Smooth muscle cell of the brain vasculature (primary cell): ENCODE results near the gene MFNG.
"Not testable (repeated sequence)": the region's sequence is repeated elsewhere in the genome, so short reads cannot be mapped to it uniquely, and the experiment has no call there.

Experiments
- DNase-seq: peaks from one replicate; pipeline ENCODE4 v3.0.0-alpha.2; 2012; ENCODE audit warnings: low read depth, low spot score

Gene MFNG

DNA sequence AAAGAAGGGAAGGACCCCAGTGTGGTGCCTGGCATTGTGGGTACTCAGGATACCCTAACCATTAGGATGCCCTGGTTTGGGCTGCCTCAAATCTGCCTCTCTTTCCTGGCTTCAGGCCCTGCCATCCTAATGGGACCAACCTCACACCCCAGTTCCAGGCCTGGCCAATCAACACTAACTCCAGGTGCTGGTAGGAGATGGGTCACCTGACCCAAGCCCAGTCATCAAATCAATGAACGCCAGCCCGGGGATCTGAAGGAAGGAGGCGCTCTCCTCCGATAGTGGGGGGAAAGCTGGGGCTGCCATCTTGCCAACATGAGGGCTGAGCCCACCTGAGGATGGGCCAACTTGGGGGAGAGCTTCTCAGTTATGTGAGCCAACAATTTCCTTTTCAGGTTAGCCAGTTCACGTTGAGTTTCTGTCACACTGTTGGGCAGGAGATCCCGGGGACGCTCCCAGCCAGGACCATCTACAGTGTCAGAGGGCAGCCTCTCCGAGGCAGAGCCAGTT, 12.7 kb downstream of the MFNG start:
- DNase-seq = no peak

DNA sequence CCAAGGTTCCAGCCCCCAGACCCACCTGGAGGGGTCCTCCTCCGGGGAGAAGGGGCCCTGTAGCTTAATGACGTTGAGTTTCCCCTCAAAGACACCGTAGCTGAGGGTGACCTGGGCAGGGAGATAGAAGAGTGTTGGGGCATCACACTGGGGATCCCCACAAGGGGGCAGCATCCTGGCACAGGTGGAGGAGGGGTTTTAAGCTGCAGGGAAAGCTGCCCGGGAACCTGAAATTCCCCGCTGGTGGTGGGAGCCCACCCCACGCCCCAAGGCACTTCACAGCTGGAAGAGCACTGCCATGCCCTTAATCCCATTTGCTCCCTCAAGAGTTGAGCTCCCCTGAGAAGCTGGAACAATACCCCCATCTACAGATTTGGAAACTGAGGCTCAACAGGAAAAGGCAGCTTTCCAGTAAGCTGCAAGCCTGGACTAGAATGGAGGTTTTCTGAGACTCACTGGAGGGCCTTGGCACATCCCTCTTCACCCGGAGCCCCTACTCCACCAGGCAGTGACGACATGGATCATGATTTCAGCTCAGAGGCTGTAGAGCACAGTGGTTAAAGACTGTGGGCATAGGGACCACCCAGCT, 13.7 kb downstream of the MFNG start:
- DNase-seq = no peak

DNA sequence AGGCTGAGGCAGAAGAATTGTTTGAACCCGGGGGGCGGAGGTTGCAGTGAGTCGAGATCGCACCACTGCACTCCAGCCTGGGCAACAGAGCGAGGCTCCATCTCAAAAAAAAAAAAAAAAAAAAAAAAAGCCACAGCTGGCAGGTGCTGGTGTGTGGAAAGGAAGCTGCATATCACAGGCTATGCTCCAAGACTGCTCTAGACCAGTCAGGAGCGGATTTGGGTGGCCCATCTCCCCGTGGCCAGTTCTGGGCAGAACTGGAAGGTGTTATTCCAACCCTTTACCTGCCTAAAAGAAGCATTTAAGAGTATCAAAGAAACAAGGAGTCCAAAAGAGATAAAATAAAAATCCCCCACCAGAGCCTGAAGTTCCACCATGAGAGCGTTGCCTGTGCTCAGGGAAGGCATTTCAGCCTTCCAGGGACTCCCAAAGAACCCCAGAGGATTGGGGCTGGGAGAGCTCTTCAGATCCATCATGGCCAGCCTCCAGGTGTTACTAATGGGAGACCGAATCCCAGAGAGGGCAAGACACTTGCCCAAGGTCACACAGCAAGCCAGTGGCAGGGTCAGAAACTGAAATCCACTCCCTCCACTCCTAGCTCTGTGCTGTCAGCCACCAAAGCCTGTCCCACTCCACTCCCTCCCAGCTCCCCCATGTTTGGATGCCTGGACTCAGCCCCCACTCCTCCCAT, 14.3 kb downstream of the MFNG start:
- DNase-seq = no peak

DNA sequence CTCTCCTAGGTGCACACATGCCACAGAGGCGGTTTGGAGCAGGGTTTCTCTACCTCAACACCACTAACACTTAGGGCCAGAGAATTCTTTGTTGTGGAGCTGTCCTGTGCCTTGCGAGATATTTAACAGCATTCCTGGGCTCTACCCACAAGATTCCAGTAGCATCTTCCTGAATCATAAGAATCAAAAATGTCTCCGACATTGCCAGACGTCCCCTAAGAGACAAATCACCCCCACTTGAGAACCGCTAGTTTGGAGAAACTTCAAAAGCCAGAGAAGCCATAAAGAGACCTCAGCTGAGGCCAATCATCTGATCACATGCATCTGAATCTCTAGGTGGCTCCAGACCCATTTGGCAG, 16.1 kb downstream of the MFNG start:
- no peak for DNase-seq

DNA sequence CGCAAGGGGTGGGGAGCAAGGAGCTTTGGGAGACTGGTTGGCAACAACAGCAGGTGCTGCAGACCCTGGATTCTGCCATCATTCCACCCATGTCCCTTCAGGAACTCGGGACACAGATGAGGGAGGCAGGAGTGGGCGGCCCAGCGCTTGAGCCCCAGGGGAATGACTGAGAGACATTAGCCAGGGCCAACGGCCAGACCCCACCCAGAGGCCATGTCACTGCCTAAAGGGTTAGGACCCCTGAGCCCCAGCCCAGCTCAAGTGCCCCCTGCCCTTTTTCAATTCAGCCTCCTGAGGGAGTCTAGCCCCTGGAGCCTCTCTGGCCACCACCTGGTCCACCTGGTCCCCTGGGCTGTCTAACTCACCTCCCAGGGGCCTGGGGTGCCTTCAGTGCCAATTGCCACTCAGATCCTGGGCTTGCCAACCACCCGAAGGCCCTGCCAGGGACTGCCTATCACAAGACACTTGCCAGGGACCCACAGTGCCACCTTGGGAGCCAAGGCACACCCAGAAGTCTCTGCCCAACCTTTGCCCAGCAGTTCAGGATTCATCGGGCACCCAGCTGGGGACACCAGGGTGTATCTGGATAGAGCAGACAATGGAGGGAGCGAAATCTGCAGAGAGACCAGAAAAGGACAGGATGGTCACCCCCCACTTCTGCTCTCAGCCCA, 16.6 kb downstream of the MFNG start:
- DNase-seq = no peak

DNA sequence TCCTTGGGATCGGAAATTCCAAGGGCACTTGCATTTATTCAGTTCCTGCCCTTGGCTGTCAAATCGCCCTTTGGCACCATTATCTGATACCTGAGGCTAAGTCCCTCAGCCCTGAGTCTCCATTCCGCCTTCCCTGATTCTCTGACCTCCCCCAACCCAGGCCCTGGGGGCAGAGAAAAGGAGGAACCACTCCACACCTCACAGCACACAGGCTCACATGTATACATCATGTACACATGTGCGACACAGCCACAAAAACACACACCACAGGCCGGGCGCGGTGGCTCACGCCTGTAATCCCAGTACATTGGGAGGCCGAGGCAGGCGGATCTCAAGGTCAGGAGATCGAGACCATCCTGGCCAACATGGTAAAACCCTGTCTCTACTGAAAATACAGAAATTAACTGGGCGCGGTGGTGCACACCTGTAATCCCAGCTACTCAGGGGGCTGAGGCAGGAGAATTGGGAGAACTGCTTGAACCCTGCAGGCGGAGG, 17.9 kb downstream of the MFNG start:
- not testable (repeated sequence) for DNase-seq

DNA sequence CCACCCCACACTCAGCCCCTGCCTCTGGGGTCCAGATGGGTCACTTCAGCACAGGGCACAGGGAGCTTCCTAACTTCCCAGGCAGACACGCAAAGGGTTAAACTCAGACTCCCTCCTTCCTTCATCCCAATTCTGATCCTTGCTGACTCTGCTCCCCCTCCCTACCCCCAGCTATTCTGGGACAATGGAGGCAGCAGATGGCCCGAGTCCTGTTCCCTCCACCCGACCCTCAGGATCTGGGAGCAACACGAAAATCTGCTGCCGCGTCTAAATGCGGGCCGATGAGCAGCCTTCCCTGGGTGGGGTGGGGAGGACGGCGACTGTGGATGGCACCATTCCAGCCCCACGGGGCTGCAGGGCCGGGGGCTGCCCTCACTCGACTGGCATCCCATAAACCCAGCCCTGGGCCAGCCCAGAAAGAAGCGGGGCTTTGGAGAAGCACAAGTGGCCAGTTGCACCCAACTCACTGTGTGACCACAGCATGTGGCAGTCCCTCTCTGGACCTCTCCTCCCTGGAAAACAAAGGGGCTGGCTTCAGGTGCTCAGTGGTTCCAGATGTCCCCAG, 18.7 kb downstream of the MFNG start:
- no peak for DNase-seq

DNA sequence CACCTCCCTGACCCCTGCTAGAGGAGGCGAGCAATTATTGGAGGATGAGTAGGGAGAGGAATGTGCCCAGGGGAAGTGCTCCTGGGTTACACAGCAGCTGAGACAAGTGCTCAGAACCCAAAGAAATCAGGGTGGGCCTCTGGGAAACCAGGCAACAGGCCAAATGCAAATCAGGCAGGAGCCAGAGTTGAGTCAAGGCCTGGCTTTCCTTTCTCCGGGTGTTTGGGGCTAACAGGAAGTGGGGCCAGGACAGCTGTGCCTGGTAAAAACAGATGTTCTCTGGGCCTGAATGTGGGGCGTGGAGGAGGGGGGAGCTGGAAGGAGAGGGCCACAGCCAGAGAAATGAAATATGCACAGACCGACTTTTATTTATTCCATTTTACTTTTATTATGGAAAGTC, 22.0 kb downstream of the MFNG start:
- no peak for DNase-seq

DNA sequence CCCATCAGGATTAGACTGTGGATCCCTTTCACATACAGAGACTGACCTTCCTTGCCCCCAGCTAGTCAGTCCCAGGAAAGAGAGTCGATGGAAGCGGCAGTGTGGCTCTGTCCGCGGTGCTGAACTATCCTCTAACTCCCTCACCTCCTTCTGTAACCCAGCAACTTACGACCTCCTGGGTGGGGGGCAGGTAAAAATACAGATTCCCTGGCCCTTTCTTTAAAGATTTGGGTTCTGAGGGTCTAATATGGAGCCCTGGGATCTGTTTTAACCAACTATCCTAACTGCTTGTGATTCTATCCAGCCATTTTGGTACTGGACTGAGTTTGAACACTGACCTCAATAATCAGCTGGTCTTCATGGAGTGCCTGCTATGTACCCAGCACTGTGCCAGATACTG, 23.2 kb downstream of the MFNG start:
- DNase-seq = no peak

DNA sequence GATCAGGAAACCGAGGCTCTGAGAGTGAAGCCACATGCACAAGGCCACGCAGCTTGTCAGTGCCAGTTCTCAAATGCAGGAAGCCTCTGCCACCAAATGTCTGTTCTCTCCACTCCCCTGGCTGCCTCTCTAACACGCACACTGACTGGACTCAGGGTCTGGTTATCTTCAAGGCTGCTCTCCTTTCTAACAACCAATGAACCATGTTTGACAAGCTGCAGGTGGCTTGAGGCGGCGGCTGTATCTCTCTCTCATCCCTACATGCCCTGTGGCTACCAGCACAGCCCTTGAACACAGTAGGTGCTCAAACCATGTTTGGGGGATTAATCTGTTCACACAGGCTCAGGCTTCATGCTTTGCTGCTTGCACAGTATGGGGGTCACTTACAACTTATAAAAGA, 23.7 kb downstream of the MFNG start:
- no peak for DNase-seq

DNA sequence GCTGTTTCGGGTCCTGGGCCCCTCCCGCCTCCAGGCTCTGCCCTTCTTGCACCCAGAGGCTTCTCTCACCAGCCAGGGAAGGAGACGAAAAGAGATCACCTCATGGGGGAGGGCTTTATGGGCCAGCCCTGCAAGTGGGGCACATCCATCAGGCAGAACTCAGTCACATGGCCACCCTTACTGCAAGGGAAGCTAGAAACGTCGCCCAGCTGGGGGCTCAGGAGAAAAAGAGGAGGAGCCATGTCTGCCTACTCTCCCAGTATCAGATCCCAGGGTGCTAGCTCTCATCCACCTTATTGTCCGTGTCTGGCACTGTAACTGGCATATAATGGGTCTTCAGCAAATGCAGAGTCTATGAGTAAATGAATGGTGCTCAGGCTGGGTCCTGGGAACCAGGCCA, 24.2 kb downstream of the MFNG start:
- no peak for DNase-seq

DNA sequence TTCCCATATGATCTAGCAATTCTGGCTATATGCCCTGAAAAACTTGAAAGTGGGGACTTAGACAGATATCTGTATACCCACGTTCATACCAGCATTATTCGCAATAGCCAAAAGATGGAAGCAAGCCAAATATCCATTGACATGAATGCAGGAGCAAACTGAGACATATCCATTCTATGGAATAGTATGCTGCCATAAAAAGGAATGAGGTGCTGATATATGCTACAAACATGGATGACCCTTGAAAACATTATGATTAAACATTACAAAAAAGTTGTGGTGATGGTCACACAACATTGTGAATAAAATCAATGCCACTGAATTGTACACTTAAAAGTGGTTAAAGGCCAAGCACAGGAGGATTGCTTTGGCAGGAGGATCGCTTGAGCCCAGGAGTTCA, 25.5 kb downstream of the MFNG start:
- DNase-seq = no peak

DNA sequence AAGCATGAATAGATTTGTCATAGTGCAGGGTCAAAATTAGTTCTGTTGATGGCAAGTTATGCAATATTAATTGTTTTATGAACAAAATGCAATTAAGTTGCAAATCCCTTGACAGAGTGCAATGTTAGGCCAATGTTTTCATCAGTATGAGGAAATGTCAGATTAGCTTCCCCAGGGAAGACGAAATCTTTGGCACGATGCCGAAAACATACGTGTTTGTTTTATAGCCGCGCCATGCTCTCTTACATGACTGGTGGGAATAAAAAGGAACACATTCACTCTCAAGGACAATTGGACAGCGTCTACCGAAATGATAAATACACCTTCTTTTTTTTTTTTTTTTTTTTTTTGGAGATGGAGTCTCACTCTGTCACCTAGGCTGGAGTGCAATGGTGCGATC, 27.0 kb downstream of the MFNG start:
- no peak for DNase-seq

DNA sequence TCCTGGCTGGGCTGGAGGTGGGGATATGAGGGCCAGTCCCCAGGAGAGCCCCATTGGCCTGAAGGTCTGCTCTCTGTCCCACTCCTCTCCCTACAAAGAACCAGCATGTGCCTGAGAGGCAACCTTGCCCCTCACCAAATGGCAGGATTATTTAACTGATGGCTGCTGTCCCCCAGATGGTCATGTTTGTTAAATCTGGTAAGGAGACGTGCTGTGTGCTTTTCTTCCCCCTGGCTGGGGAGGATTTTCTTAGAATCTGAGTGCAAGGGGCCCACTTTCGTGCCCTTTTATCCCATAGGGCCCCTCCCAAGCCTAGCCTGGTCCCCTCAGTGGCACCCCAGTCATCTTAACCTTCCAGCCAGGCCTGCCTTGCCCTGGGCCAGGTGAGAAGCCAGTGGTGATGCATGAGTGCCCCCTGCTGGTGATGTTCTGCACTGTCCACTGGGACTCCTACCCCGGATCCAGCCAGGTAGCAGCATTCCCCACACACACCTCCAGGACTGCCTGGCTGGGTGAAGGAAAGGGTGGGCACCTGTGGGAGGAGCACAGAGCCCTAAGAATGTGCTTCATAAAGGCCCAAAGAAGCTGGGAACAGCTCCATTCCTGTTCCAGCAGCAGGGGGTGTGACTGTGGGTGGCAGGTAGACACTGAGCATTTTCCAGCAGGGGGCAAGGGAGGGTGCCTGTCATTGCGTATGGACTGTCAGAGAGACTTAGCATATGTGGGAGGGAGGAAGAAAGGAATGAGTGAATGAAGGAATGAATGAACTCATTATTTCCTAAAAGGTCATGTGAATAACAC, 28.9 kb downstream of the MFNG start:
- no peak for DNase-seq

DNA sequence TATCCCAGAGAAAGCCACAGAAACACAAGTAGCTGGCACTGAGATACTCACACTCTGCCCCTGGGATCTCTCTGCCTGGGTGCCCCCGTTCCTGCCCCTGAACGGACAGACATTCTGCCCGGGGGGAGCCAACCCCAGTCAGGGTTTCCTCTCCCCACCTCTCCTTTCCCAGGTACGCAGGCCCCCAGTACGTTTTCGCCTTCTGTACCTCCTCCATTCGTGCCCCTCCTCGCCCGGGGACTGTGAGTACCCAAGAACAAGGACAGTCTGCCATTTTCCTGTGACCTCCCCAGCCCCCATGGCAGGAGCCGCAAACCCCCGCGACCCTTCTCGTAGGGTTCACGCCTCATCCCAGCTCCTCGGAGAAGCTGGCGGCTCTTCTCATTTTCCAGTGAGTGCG, 29.8 kb downstream of the MFNG start:
- no peak for DNase-seq

DNA sequence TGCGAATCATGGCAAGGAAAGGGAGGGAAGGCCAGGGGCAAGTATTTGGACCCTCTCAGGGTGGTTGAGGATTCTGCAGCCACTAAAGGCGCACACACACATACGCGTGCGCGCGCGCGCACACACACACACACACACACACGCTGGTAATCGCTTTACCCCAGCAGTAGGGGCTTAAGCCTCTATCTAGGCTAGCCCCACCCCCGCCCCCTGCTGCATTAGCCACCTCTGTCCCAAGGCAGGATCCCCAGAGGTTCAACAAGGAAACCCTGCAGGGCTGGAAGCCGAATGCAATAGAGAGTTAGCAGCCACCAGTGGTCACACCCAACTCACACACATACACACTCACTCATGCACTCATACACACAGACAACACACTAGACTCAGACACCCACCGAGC, 30.3 kb downstream of the MFNG start:
- DNase-seq = no peak

DNA sequence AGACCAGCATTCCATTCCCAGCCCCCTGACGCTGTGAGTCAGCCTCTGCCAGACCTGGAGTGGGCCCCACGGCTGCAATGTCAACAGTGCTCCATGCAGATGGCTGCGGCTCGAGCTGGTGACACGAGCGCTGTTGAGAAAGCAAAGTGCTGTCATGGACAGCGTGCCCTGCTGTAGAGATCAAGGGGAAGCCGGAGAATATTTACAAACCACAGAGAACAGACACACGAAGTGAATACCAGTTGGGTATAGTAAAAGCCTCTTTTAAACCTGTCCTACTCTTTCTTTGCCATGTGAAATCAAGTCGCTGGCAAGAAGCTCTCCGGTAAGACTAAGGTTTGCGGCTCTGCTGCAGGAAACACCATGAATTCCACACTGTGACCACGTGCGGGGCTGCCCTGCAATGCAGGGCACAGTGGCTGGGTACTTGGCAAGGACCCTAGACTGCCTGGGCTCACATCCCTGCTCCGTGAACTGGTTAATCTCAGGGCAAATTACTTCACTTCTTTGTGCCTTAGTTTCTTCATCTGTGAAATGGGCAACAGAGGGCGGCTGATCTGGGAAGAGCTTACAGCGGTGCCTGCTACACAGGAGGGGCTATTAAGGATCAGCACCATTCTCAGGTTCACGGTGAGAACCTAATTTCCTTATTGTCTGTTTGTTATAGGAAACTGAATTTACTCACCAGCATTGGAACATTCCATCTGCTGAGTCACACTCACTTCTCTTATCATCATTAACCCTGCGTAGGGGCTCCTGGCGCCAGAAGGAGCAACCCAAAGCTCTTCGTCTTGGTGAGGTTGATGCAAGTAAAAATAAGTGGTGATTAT, 31.1 kb downstream of the MFNG start:
- DNase-seq = no peak

DNA sequence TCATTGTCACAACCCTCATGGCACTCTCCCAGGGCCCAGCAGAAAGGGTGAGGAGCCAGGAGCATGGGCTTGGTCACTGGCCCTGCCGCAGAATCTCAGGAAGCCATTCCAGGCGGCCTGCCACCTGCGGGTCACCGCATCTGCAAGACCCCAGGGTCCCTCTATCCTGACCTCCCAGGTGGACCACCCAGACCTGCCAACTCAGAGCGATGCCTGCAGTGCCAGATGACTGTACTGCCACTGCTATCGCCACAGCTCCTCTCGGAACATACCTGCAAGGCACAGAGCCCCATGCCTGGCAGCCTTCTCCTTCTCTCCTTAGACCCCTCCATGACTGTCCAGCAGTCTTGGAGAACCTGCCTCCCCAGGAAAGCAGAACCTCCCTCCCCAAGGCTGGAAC, 32.5 kb downstream of the MFNG start:
- no peak for DNase-seq

DNA sequence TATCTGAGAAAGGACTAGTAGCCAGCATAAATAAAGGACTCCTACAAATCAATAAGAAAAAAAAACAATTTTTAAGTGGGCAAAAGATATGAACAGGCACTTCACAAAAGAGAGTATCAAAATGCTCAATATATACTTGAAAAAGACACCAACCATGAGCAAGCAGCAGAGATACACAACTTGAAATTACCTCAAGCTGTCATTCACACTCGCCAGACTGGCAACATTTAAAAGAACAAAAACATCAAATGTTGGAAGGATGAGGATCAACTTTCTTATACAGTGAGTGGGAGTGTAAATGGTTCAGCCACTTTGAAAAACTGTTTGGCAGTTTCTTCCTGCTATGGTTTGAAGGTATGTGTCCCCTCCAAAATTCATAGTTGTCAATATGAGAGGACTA, 35.0 kb downstream of the MFNG start:
- DNase-seq = no peak

DNA sequence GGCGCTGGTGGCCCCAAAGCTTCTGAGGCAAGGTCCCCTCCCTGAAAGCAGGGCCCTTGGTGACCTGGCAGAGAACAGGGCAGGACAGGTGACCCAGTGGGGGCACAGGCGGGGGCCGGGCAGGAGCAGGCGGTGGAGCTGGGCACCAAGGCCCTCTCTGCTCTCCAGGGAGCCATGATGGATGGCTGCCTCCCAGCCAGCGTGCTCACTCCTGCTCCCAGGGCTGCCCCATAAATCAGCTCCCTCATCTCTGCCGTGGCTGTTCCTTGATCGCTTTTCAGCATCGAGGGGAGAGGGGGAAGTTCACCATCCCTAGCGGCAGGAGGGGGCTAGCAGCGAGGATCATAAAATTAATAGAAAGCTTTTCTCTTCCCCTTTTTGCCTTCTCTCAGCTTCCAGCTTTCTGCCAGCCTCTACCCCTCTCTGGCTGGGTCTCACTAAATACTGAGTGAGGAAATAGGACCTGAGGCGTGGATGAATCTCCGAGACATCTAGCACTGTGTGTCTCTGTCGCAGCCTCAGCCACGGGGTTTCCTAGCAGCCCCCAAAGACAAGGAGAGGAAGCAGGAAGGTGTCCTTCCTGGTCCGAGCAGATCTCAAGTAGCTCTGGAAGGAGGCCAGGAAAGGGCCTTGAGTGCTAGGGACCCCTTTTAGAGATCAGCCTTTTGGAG, 36.7 kb downstream of the MFNG start:
- no peak for DNase-seq
